Peyer's patch (tissue), 4 donors: ENCODE measurements around the gene SPIB.

Experiments used
- CTCF ChIP-seq, 6 experiments: fragments of 450-650 bp in 4 of 6; fragments of 200-600 bp in 2 of 6; sonication (generic) in 1 of 6; IDR thresholded peaks; one replicate each; pipeline ENCODE4 v1.5.1; 2017 to 2019; ENCODE audit warnings: antibody characterized with exemption in 6 of 6, mild to moderate bottlenecking in 3 of 6, moderate library complexity in 1 of 6
- POLR2A ChIP-seq, 2 donors: fragments of 450-650 bp; IDR thresholded peaks; one replicate each; pipeline ENCODE4 v1.5.1; 2017; ENCODE audit warnings: antibody characterized with exemption in 2 of 2, mild to moderate bottlenecking in 2 of 2, moderate library complexity in 2 of 2

- TF ChIP-seq CTCF (IDR thresholded peaks at IDR 0.05) (no peak), POLR2A (IDR thresholded peaks at IDR 0.05) (no peak)
Observed at GRCh38 chr19:50447750-50448149, 29.0 kb downstream of the SPIB start.
